ENCODE measurements around the gene CHFR. TPM values are rescaled to one million over a fixed set of nuclear protein-coding genes. Genes with fewer than 3 reads are reported as not detected.
"Not testable (repeated sequence)": the region's sequence is repeated elsewhere in the genome, so short reads cannot be mapped to it uniquely, and the experiment has no call there.

Gene CHFR
- total RNA-seq, 1 donor from 2014 or later = 67.0 TPM

DNA sequence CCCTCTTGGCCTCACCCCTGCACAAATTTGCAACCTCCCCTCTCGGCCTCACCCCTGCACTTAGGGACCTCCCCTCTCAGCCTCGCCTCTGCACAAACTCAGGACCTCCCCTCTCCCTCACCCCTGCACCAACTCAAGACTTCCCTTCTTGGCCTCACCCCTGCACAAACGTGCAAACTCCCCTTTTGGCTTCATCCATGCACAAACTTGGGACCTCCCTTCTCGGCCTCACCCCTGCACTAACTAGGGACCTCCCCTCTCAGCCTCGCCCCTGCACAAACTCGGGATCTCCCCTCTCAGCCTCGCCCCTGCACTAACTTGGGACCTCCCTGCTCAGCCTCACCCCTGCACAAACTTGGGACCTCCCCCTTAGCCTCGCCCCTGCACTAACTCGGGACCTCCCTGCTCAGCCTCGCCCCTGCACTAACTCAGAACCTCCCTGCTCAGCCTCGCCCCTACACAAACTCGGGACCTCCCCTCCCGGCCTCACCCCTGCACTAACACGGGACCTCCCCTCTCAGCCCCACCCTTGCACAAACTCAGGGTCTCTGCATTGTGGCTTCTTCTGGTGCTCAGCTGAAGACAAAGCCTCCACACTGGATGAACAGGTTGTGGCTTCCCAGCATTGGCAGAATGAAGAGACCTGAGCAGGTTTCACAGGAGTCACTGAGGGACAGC, 47.7 kb downstream of the CHFR start:
- DNase-seq (ENCODE audit: low spot score) = no peak

DNA sequence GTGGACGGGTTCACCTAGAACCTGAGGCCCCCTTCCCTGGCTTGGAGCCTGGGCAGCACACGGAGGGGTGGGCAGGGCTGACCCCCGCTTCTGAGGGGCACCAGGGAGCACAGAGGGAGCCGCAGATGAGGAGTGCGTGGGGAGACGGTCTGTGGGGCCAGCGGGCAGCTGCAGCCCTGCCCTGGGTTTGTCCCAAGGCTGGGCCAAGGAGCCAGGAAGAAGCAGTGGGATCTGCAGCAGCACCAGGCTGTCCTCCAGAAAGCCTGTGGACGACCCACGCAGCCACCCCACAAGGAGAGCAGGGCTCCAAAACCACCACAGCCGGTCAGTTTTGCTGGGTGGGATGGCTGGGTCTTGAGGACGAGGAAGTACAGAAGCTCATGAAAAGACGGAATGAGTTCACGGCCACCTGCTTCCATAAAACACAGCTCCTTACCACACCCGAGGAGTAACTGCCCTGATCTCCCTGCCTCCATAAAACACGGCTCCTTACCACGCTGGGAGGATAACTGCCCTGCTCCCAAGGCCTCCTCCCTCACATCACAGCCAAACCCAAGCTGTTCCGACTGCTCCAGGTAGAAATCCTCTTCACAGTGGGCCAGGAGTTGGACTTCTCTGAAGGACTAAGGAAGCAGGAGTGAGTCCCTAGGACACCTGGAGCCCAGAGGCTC, 48.9 kb downstream of the CHFR start:
- no peak for DNase-seq (ENCODE audit: low spot score)

DNA sequence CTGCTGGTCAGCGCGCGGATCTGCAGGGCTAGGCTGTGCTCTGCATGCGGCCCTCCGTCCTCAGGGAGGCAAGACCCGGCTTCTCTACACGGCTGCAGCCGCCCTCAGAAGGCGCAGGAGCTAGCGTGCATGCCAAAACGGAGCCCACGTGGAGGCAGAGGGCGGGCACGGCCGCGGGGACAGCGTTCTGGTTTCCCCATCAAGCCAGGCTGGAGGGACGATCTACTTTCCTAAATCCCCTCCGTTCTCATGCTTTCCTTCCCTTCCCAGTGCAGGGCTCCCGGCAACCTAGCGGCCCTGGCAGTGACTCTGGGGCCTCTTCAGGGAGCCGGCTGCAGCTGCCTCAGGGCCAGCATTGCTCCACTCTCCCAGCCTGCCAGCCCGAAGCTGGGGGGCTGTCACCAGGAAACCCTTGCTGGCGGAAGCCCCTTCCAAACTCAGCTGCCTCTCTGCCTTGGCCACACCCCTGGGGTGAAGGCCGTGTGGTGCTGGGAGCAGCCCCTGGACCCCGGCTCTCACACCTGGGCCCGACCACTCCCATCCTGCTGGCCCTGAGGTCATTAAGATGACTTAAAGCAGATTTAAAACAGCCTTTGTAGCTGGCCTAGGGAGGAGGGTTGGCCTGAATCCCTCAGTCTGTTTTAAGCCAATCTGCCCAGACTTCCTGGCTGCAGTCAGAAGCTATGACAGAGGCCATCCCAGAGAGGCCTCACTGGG, 49.6 kb downstream of the CHFR start:
- DNase-seq (ENCODE audit: low spot score) = no peak

DNA sequence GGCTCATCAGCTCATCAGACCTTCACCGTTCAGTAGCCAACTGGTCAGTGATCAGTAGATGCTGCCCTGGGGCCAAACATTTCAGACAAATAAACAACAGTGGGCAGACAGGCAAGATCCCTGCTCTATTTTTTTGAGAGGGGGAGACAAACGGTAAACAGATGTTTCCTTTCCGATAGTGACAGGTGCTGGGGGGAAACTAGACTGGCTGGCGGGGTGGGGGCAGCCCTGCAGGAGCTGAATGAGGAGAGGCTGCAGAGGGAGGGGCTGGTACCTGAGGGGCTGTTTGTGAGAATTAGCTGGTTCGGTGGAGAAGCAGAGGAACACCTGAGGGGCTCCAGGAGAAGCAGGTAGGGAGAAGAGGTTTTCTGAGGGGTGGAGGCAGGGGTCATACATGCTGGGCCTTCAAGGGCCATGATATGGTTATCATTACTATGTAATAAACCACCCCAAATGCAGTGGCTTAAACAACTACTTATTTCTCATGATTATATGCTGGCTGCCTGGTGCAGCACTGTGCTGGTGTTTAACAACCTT, 50.5 kb downstream of the CHFR start:
- DNase-seq (ENCODE audit: low spot score) = no peak

DNA sequence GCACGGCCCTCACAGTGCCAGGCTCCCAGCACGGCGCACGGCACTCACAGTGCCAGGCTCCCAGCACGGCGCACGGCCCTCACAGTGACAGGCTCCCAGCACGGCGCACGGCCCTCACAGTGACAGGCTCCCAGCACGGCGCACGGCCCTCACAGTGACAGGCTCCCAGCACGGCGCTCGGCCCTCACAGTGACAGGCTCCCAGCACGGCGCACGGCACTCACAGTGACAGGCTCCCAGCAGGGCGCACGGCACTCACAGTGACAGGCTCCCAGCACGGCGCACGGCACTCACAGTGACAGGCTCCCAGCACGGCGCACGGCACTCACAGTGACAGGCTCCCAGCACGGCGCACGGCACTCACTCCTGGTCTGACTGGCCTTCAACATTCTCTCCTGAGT, 51.2 kb downstream of the CHFR start:
- DNase-seq (ENCODE audit: low spot score) = not testable (repeated sequence)

DNA sequence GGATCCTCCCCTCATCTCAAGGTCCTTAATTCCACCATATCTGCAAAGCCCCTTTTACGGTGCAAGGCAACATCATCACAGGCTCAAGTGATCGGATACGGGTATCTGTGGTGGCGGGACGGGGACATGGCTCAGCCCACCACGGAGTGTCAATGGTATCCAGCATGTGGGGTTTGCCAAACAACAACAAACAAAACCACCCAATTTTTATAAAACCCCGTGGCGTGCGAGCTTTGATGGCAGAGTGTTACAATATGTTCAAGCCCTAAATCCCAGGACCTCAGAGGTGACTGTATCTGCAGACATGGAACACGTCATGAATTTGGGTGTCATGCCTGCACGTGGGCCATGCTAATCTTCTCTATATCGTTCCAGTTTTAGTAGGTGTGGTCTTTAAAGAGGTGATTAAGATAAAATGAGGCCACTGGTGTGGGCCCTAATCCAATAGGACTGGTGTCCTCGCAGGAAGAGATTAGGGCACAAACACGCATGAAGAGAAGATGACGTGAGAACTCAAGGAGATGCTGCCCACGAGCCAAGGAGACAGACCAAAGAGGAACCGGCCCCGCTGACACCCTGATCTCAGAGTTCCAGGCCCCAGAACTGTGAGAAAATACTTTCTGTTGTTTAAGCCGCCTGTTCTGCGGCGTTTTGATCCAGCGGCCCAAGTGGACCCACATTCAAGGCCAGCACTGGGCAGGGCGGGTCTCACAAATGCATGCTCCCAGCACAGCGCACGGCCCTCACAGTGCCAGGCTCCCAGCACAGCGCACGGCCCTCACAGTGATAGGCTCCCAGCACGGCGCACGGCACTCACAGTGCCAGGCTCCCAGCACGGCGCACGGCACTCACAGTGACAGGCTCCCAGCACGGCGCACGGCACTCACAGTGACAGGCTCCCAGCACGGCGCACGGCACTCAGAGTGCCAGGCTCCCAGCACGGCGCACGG, 52.1 kb downstream of the CHFR start:
- no peak for DNase-seq (ENCODE audit: low spot score)

DNA sequence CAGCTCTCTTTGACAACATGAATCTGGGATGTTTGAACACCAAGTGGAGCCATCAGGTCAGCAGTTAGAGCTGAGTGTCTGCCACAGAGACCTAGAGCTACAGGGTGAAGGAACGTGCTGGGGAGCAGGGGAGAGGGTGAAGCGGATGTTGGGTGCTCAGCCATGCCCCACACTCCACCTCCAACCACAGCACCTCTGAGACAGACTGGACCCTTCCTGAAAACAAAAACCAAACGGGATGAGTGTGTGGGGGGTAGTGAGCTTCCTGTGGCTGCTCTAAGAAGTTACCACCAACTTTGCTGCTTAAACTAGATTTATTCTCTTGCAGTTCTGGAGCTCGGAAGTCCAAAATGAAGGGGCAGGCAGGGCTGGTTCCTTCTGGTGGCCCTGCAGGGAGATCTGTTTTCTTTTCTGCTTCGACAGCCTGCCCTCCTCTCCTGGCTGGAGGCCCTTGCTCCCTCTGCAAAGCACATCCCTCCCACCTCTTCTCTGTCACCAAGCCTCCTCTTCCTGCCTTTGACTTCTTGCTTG, 53.2 kb downstream of the CHFR start:
- no peak for DNase-seq (ENCODE audit: low spot score)

DNA sequence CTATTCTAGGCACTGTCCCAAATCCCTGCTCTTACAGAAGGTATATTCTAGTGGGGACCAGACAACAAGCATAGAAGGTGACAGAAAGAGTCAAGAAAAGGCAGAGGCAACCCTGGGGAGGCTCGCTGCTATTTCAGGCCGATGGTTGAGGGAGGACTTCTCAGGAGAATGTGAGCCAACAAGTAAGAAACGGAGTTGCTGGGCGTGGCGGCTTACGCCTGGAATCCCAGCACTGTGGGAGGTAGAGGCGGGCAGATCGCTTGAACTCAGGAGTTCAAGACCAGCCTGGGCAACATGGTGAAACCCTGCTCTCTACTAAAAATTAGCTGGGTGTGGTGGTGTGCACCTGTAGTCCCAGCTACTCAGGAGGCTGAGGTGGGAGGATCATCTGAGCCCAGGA, 54.1 kb downstream of the CHFR start:
- no peak for DNase-seq (ENCODE audit: low spot score)

DNA sequence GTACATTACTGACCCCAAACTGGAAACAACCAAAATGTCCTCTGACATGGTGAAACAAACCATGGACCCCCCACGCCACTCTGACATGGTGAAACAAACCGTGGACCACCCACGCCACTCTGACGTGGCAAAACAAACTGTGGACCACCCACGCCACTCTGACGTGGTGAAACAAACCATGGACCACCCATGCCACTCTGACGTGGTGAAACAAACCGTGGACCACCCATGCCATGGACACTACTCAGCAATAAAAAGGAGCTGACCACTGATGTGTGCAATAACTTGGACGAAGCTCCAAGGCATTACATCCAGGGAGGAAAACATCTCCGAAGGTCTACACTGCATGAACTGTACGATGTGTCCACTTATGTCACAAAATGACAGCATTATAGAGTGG, 55.6 kb downstream of the CHFR start:
- DNase-seq (ENCODE audit: low spot score) = no peak

DNA sequence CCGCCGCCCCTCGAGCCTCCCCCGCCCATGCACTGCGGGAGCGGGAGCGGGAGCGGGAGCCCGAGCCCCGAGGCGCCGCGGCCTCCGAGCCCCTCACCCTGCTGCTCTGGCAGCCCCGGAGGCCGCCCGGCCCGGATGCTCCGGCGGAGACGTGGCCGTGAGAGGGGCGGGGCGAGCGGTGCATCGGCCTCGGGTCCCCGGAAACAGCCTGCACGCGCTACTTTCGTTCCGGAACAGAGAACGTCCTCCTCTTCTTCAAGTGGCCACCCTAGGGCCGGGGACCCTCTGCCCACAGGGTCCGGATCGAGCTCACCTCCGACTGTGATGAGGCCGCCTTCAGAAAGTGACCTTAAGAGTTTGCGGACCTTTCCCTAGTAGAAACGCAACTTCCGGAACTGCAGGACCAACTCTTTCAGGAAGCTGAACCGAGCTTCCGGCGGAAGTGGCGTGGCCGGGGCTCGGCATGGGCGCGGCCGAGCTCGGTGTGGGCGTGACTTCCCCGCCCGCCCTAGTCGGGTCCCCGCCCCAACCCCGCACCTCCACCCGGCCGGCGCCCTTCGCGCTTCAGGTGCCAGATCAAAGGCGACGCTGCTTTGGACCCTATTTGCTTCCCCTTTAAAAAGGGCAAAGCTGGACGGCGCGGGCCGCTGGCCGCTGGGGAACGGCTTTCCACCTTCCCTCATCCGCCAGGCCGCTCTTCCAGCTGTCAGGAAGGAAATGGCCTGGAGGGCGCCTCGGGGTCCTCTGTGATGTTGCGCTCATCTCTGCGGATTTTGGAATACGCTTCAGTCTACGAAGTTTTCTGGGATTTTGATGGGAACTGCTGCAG, 58.5 kb downstream of the CHFR start, which contains the start of gene GOLGA3:
Gene GOLGA3 (minus strand): TSS at position 164 of the 829 bp plus-strand sequence. CDS start 6,741 bp downstream, outside the sequence.
- peak; percentile 94 for DNase-seq (ENCODE audit: low spot score)

DNA sequence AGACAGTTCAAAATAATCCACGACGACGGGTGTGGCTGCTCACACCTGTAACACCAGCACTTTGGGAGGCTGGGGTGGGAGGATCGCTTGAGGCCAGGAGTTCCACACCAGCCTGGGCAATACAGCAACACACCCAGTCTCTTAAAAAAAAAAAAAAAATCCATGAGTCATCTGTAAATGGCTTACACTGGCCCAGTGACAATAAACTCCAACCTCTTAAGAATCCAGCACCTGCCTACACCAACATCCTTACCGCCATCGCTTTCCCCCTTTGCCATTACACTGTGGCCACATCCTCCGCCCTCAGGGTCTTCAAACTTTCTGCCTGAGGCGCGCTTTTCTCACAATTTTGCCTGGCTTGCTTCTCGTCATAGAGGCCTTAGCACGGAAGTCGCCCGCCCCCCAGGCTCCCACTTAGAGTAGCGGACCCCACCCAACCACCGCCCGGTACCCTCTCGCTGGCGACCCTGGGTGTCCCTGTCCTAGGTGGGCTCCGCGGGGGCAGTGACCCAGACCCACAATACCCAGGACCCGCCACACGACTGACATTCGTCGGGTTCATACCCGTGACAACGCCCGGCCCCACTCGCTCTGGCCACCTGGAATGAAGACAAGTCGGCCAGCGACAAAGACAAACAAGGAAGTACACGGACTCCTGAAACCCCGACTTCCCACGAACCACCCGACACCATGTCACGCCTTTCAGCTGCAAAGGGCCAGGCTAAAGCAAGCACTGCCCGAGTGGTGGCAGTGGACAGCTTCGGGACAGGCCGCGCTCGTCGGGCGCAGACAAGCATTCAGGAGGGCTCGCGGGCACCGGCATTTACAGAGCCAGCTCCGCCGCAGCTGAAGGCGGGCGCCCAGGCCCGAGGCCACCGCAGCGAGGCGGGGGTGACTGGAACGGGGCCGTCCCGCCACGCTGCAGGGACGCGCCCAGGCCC, 59.4 kb downstream of the CHFR start:
- peak; percentile 59 for DNase-seq (ENCODE audit: low spot score)

DNA sequence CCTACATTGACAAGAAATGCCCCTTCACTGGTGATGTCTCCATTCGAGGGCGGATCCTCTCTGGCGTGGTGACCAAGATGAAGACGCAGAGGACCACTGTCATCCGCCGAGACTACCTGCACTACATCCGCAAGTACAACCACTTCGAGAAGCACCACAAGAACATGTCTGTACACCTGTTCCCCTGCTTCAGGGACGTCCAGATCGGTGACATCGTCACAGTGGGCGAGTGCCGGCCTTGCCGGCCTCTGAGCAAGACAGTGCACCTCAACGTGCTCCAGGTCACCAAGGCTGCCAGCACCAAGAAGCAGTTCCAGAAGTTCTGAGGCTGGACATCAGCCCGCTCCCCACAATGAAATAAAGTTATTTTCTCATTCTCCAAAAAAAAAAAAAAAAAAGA, 61.5 kb downstream of the CHFR start:
- DNase-seq (ENCODE audit: low spot score) = no peak

DNA sequence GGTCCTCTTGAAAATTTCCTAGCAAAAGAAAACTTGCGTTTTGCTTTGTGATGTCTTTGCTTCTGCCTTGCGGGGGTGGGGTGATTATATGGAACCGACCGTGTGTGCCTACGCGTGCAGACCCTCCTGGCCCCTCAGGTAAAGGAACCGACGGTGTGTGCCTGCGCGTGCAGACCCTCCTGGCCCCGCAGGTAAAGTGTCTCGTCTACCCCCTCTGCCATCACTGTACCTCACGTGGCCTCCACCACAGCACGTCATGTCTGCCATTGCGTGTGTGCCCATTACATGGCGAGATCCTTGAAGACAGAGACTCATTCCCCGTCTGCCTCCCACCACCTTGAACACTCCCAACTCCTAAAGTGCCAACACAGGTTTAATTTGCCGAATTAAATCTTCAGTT, 62.3 kb downstream of the CHFR start:
- no peak for DNase-seq (ENCODE audit: low spot score)

DNA sequence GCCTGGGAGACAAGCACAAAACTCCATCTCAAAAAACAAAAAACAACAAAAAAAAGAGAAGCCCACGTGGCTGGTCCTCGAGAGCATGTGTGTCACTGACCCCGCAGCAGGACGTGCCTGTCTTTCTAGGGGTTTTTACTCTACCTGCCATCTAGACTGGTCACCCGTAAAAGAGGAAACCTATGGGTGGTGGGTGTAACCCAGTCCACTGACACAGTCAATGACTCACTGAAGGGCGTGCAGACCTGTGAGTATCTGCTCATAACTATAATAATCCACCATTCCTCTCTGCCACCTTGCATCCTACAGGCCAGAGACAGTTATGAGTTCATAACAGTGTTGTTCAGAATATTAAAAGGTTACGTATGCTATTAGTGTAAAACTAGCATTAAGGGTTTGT, 63.4 kb downstream of the CHFR start:
- DNase-seq (ENCODE audit: low spot score) = no peak

DNA sequence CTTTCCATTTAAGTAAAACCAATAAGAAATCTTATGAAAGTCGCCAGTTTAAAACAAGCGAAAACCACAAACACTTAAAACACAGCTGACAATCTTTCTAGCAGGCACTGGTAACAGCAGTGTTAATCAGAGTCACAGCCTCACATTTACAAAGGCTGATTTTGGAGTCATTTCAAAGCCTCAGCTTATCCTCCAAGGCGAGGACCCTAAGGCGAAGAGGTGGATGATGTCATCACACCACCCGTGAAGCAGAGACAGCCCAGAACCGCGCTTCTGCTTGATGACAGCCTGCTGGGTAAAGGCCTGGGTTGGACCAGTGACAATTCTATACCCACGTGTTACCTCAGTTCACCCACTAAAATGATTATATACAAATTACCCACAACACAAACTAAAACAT, 68.8 kb downstream of the CHFR start:
- no peak for DNase-seq (ENCODE audit: low spot score)

DNA sequence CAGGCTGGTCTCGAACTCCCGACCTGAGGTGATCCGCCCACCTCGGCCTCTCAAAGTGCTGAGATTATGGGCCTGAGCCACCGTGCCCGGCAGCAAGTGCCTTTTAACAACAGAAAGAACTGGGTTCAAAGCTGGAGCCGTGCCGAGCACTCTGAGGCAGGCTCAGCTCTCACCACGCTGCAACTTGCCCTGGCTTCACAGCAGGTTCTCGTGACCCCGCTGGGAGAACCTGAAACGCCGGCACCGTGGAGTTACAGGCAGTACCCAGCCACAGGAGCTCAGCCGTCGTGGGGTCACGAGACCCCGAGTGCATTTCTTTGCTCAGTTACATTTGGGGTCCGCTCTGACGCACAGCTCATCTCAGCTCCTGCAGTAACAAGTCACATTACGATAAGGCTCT, 73.2 kb downstream of the CHFR start:
- no peak for DNase-seq (ENCODE audit: low spot score)

DNA sequence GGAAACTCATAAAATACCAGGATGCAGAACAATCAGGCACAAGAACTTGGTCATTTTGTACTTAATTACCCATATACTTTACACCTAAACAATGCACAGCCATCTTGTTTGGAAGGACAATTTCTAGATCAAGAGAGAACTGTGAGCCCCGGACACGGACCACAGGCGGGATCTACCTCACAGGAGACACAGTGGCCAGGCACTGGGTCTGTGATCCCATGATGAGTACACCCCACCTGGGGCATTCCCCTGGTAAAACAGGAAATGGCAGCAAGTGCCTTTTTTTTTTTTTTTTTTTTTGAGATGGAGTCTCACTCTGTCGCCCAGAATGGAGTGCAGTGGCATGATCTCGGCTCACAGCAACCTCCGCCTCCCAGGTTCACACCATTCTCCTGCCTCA, 74.0 kb downstream of the CHFR start:
- DNase-seq (ENCODE audit: low spot score) = no peak

DNA sequence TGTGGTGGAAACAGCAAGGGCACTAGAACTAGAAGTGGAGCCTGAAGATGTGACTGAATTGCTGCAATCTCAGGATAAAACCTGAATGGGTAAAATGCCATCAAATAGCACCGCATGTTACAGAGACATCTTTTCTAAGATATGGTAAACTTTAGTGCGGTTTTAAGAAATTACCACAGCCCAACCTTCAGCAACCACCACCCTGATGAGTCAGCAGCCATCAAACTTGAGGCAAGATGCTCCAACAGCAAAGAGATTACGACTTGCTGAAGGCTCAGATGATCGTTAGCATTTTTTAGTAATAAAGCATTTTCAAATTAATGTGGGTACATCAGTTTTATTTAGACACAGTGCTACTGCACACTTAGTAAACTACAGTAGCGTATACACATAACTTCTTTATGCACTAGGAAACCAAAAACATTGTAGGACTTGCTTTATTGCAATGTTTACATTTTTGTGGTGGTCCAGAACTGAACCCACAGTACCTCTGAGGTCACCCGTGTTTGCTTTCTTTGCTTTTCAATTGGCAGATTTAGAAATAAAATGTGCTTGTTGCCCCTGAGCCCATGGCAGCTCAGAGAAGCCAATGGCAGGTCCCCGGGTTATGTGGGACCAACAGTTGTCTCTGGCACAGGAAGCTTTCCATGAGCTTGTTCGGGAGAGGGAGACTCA, 74.6 kb downstream of the CHFR start:
- DNase-seq (ENCODE audit: low spot score) = no peak

DNA sequence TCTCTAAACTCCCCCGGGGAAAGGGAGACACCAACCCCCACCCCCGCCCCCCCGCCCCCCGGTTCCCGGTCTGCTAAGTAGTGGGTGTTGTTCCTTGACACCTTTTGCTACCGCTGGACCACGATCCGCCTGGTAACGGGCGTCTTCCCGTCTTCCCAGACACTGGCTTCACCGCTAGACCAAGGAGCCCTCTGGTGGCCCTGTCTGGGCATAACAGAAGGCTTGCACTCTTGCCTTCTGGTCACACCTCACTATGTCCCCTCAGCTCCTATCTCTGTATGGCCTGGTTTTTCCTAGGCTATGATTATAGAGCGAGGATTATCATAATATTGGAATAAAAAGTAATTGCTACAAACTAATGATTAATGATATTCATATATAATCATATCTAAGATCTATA, 78.0 kb downstream of the CHFR start:
- DNase-seq (ENCODE audit: low spot score) = not testable (repeated sequence)
